Testis (tissue), 3 donors: Measurements from ENCODE around the gene NUMB. TPM values are rescaled to one million over a fixed set of nuclear protein-coding genes. Genes with fewer than 3 reads are reported as not detected.

ENCODE experiments used
- DNase-seq: peaks from one replicate; pipeline ENCODE4 v3.0.0-alpha.2; 2019
- H3K27ac ChIP-seq, 2 donors: fragments of 200-600 bp; sonication (generic); one replicate each; pipeline ENCODE4 v1.5.1; 2019
- H3K27me3 ChIP-seq: fragments of 200-600 bp; sonication (generic); one replicate; pipeline ENCODE4 v1.5.1; 2019
- H3K36me3 ChIP-seq: fragments of 200-600 bp; sonication (generic); one replicate; pipeline ENCODE4 v1.5.1; 2017; ENCODE audit warnings: low read depth; ENCODE audit errors: missing control alignments
- H3K4me1 ChIP-seq: fragments of 200-600 bp; sonication (generic); one replicate; pipeline ENCODE4 v1.5.1; 2019
- H3K4me3 ChIP-seq, 2 donors: fragments of 200-600 bp; sonication (generic); one replicate each; pipeline ENCODE4 v1.5.1; 2017 to 2019
- H3K9me3 ChIP-seq: fragments of 200-600 bp; sonication (generic); one replicate; pipeline ENCODE4 v1.5.1; 2017
- CTCF ChIP-seq, 3 experiments: fragments of 450-650 bp in 2 of 3; fragments of 200-600 bp in 1 of 3; sonication (generic) in 1 of 3; IDR thresholded peaks; one replicate each; pipeline ENCODE4 v1.5.1; 2016 to 2019; ENCODE audit warnings: antibody characterized with exemption in 3 of 3, mild to moderate bottlenecking in 2 of 3, moderate library complexity in 1 of 3
- POLR2A ChIP-seq: fragments of 450-650 bp; IDR thresholded peaks from one replicate; pipeline ENCODE4 v1.6.1; 2017; ENCODE audit warnings: antibody characterized with exemption, mild to moderate bottlenecking, moderate library complexity
- WGBS, 2 donors: methylation state at CpG; one replicate each; pipeline ENCODE4 v1.1.5; 2018; 5-methylcytosine and 5-hydroxymethylcytosine counted together
- intact Hi-C: fragments of 100-400 bp; cut with DNase I; formaldehyde crosslinking; loops from one replicate; pipeline ENCODE4 v1.15.1; 2023; ENCODE audit warnings: low total_unique reads
- polyA plus RNA-seq: library from polyadenylated mRNA; stranded (reverse); fragments of 350-450 nt; fragmentation: Illumina TruSeq; extraction: RNeasy Lipid Tissue Mini Kit (QIAGEN cat#74804); gene quantifications from one replicate; pipeline ENCODE4 v1.2.3, GENCODE V29; 2014; ENCODE audit warnings: low read depth, low replicate concordance; ENCODE audit not compliant: insufficient read depth
- total RNA-seq, 2 donors: library from RNA; depleted of rRNA; stranded (reverse); fragments of >200 nt; gene quantifications; one replicate each; pipeline ENCODE4 v1.2.3, GENCODE V29; 2016

Gene NUMB
- total and polyA plus RNA-seq, 3 donors from 2014 or later = 60.3 to 78.7 (median 69.7) TPM

GRCh38 chr14:73251516-73252215, 206.7 kb downstream of the NUMB start:
- TF ChIP-seq CTCF (IDR thresholded peaks at IDR 0.05) = no peak
- TF ChIP-seq POLR2A = no peak
- 84 to 95% methylated on average over 6 to 30 of the region's 30 CpGs for WGBS, 2 donors
- no peaks in the 10 kb centered on the region for H3K36me3 ChIP-seq
- no peak for DNase-seq
- no peaks in the 10 kb centered on the region for H3K4me1 ChIP-seq
- intact Hi-C loops = no loop called here
- H3K4me3 ChIP-seq = no peak overlapping the region
- H3K9me3 ChIP-seq = no peaks in the 10 kb centered on the region
- no peaks in the 10 kb centered on the region for H3K27me3 ChIP-seq
- H3K27ac ChIP-seq = no peak overlapping the region

- WGBS, 2 donors = 81 to 94% methylated on average over 19 to 27 of the region's 27 CpGs
- H3K4me3 ChIP-seq = no peak overlapping the region
- H3K36me3 ChIP-seq = no peaks in the 10 kb centered on the region
- intact Hi-C loops = no loop called here
- H3K27ac ChIP-seq = no peak overlapping the region
- TF ChIP-seq CTCF (IDR thresholded peaks at IDR 0.05) = no peak
- no peak for TF ChIP-seq POLR2A
- no peaks in the 10 kb centered on the region for H3K9me3 ChIP-seq
- no peaks in the 10 kb centered on the region for H3K4me1 ChIP-seq
- DNase-seq = no peak
- no peaks in the 10 kb centered on the region for H3K27me3 ChIP-seq
Measured at GRCh38 chr14:73250781-73251500, 207.4 kb downstream of the NUMB start.

GRCh38 chr14:73250317-73250713, 208.0 kb downstream of the NUMB start:
- TF ChIP-seq CTCF (IDR thresholded peaks at IDR 0.05) = no peak
- no peak for TF ChIP-seq POLR2A
- 88 to 94% methylated on average over 11 of the region's 11 CpGs for WGBS, 2 donors
- Histone ChIP-seq H3K9me3 (no peaks in the 10 kb centered on the region), H3K27ac (no peak overlapping the region), H3K27me3 (no peaks in the 10 kb centered on the region), H3K4me3 (no peak overlapping the region), H3K36me3 (no peaks in the 10 kb centered on the region), H3K4me1 (no peaks in the 10 kb centered on the region)
- intact Hi-C loops = no loop called here
- no peak for DNase-seq

- Histone ChIP-seq H3K4me1 (no peaks in the 10 kb centered on the region), H3K27ac (no peak overlapping the region), H3K9me3 (no peaks in the 10 kb centered on the region), H3K36me3 (no peaks in the 10 kb centered on the region), H3K27me3 (no peaks in the 10 kb centered on the region), H3K4me3 (no peak overlapping the region)
- 94% methylated on average over 13 of the region's 13 CpGs for WGBS, 2 donors
- no peak for TF ChIP-seq CTCF (IDR thresholded peaks at IDR 0.05)
- no peak for TF ChIP-seq POLR2A
- no peak for DNase-seq
- intact Hi-C loops = loop anchor here (10.0 kb wide), 1 partner anchor 645 kb away; no protein-coding TSS in a partner anchor
Measured at GRCh38 chr14:73249564-73250316, 208.6 kb downstream of the NUMB start.
